Activated T-cell treated with anti-CD3 and anti-CD28 coated beads, Interleukin-2, amount 50 U/mL, for 4 hours (primary cell): Measurements from ENCODE around the gene CPN1. TPM values are rescaled to one million over a fixed set of nuclear protein-coding genes. Genes with fewer than 3 reads are reported as not detected.

Experiments used
- ATAC-seq, 2 donors: fragments of 200-7000 bp; cut with Tn5 transposase; one replicate each; pipeline ENCODE4 v1.10.0; 2021
- DNase-seq: peaks from one replicate; pipeline ENCODE4 v3.0.0-alpha.2; 2020
- H3K27me3 Mint-ChIP-seq: one replicate; pipeline ENCODE4 v1.8.0; 2021; ENCODE audit warnings: low read depth, mixed read lengths
- H3K36me3 Mint-ChIP-seq: one replicate; pipeline ENCODE4 v1.8.0; 2022; ENCODE audit warnings: mixed read lengths; ENCODE audit not compliant: insufficient read depth
- H3K4me1 Mint-ChIP-seq: one replicate; pipeline ENCODE4 v1.8.0; 2021; ENCODE audit warnings: low read depth, mixed read lengths
- H3K4me3 Mint-ChIP-seq: one replicate; pipeline ENCODE4 v1.8.0; 2021; ENCODE audit warnings: mild to moderate bottlenecking, moderate library complexity, mixed read lengths
- H3K9me3 Mint-ChIP-seq: one replicate; pipeline ENCODE4 v1.8.0; 2021; ENCODE audit warnings: mixed read lengths
- total RNA-seq, 3 donors: library from RNA; stranded (reverse); gene quantifications; one replicate each; pipeline ENCODE4 v1.2.1, GENCODE V29; 2021

Gene CPN1
- total RNA-seq, 3 donors from 2014 or later, result not detected

DNA sequence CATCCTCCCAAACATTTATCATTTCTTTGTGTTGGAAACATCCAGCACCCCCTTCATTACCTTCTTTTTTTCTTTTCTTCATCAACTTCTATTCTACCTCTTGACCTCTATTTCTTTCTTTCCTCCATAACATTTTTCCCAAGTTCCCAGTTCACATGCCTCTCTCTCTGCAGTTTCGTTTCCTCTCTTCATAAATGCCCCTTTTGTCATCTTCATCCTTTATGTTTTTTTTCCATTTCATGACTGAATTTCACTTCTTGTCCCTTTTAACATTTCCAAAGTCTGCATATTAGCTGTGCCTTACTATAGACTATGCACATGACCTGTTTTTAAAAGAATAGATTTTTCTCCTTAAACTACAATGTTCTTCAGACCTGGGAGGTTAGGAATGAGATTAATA, 23.7 kb downstream of the CPN1 start:
- Mint-ChIP-seq H3K9me3 (no peaks in the 10 kb centered on the region), H3K4me3 (no peak overlapping the region), H3K4me1 (no peaks in the 10 kb centered on the region), H3K27me3 (peaks cover 17% of the 10 kb centered on the region), H3K36me3 (no peaks in the 10 kb centered on the region)
- ATAC-seq (no peak), DNase-seq (no peak)

- no peak for DNase-seq
- Mint-ChIP-seq H3K4me3 (no peak overlapping the region), H3K36me3 (no peaks in the 10 kb centered on the region), H3K27me3 (peaks cover 10% of the 10 kb centered on the region), H3K9me3 (no peaks in the 10 kb centered on the region), H3K4me1 (no peaks in the 10 kb centered on the region)
- no peak for ATAC-seq
Observed at GRCh38 chr10:100053686-100054460, 27.8 kb downstream of the CPN1 start.

DNA sequence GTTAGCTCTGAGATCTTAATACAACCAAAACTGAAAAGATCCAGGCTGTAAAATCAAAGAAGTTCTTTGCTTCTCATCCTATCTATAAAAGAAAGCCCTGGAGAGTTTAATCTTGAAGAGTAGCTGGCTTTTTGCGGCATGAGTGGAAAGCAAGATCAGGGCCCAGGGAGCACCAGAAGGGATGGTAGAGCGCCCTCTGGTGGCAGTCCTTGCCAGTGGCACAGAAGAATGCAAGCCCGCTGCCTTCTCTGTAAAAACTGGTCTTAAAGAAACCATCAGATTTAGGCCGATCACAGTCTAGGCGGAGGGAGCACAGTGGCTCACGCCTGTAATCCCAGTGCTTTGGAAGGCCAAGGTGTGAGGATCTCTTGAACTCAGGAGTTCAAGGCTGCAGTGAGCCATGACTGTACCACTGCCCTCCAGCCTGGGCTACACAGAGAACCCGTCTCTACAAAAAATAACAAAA, 35.6 kb downstream of the CPN1 start:
- no peaks in the 10 kb centered on the region for H3K36me3 Mint-ChIP-seq
- H3K27me3 Mint-ChIP-seq, result peaks cover 3% of the 10 kb centered on the region
- DNase-seq (peak; percentile 79), ATAC-seq (peak; percentile 64 to 82)
- H3K4me1 Mint-ChIP-seq, result no peaks in the 10 kb centered on the region
- no peak overlapping the region for H3K4me3 Mint-ChIP-seq
- H3K9me3 Mint-ChIP-seq, result no peaks in the 10 kb centered on the region

DNA sequence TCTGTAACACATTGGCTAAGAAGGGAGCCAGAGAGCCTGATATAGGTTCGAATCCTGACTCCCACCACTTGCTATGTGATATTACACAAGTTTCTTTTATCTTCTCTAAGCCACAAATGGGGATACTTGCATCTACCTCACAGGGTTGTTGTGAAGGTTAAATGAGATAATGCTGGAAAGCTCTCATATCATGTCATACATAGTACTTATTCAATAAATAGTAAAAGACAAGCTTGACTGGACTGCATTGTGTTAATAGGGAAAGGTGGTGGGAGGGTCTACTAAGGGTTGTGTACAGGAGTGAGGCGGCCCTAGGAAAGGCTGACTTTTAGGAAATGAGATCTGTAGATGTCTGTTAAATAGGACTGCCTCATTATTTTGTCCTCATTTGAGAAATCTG, 36.1 kb downstream of the CPN1 start:
- no peak overlapping the region for H3K4me3 Mint-ChIP-seq
- H3K9me3 Mint-ChIP-seq, result no peaks in the 10 kb centered on the region
- H3K27me3 Mint-ChIP-seq, result peaks cover 3% of the 10 kb centered on the region
- no peak for DNase-seq
- no peak for ATAC-seq
- no peaks in the 10 kb centered on the region for H3K4me1 Mint-ChIP-seq
- no peaks in the 10 kb centered on the region for H3K36me3 Mint-ChIP-seq

GRCh38 chr10:100043796-100044195, 37.9 kb downstream of the CPN1 start:
- Mint-ChIP-seq H3K27me3 (peaks cover 3% of the 10 kb centered on the region), H3K4me3 (no peak overlapping the region), H3K9me3 (no peaks in the 10 kb centered on the region), H3K36me3 (no peaks in the 10 kb centered on the region), H3K4me1 (no peaks in the 10 kb centered on the region)
- DNase-seq, result no peak
- no peak for ATAC-seq

GRCh38 chr10:100043344-100043743, 38.3 kb downstream of the CPN1 start:
- no peaks in the 10 kb centered on the region for H3K36me3 Mint-ChIP-seq
- H3K4me1 Mint-ChIP-seq, result no peaks in the 10 kb centered on the region
- H3K4me3 Mint-ChIP-seq, result no peak overlapping the region
- no peak for DNase-seq
- peak in 1 of 2 donors; percentile 50 for ATAC-seq
- H3K27me3 Mint-ChIP-seq, result peaks cover 3% of the 10 kb centered on the region
- H3K9me3 Mint-ChIP-seq, result no peaks in the 10 kb centered on the region

DNA sequence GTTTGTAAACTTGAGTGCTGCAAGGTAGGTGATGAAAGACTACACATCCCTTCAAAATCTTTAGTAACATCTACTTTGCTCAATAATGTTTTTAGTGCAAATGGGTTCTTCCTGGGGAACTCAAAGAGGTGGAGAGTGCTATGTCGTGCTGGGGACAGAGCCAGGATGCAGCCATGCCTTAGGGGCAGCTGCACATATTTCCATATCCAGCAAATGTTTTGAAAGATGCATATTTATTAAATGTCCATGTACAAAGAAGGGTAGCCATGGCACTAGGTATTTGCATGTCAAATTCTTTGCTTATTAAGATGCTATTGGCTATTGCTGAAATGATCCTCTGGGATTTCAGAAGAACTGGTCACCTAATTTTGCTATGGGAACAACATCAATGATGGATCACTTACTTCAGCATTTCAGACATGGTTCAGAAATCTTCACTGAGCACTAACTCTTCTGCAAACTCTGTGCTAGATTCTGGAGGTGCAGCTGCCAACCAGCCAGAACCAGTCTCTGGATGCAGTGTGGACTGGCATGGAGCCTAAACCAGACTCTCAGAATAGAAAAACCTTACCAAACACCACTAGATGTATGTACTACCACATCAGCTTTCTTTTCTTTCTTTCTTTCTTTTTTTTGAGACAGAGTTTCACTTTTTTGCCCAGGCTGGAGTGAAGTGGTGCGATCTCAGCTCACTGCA, 40.2 kb downstream of the CPN1 start:
- DNase-seq (no peak), ATAC-seq (no peak)
- Mint-ChIP-seq H3K36me3 (no peaks in the 10 kb centered on the region), H3K27me3 (peaks cover 8% of the 10 kb centered on the region), H3K9me3 (no peaks in the 10 kb centered on the region), H3K4me1 (no peaks in the 10 kb centered on the region), H3K4me3 (no peak overlapping the region)

- Mint-ChIP-seq H3K36me3 (no peaks in the 10 kb centered on the region), H3K27me3 (peaks cover 11% of the 10 kb centered on the region), H3K4me1 (no peaks in the 10 kb centered on the region), H3K9me3 (no peaks in the 10 kb centered on the region), H3K4me3 (no peak overlapping the region)
- DNase-seq (no peak), ATAC-seq (no peak)
Observed at GRCh38 chr10:100038561-100039071, 43.1 kb downstream of the CPN1 start.

GRCh38 chr10:100037758-100038315, 43.8 kb downstream of the CPN1 start:
- Mint-ChIP-seq H3K4me3 (no peak overlapping the region), H3K27me3 (peaks cover 14% of the 10 kb centered on the region)
- ATAC-seq, result no peak

GRCh38 chr10:100036850-100037249, 44.8 kb downstream of the CPN1 start:
- ATAC-seq (no peak), DNase-seq (no peak)
- Mint-ChIP-seq H3K4me3 (no peak overlapping the region), H3K36me3 (no peaks in the 10 kb centered on the region), H3K27me3 (peaks cover 14% of the 10 kb centered on the region), H3K4me1 (no peaks in the 10 kb centered on the region), H3K9me3 (no peaks in the 10 kb centered on the region)

More at GRCh38 chr10:100037758-100038315, 43.8 kb downstream of the CPN1 start:
- DNase-seq, result no peak
- Mint-ChIP-seq H3K9me3 (no peaks in the 10 kb centered on the region), H3K36me3 (no peaks in the 10 kb centered on the region), H3K4me1 (no peaks in the 10 kb centered on the region)

DNA sequence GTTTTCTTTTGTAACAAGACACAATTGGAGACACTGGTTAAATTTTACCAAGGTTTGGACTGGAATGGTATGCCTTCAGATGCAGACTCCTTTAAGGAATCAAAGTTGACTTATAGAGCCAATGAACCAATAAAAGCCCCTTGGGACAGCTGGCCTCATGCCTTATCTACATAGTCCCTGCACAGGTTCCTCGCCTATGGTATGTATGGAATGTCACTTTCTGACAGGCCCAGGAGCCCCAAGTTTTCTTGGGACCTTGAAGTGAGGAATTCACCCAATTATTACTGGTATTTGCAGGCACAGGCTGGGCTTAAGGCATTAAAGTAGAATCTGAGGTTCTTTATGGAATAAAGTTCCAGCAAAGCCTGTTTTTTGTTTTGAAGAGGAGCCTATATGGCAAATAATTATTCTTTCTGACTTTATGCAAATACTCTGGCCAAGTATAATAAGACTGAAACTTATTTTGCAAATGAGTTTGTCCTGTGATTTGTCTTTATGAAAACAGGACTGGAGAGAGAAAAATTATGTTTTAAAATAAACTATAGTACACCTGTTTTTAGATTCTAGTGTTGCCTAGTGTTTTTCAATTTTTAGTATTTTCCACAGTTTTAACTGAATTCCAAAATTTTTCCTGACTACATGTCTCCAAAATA, 47.8 kb downstream of the CPN1 start:
- ATAC-seq, result no peak
- H3K27me3 Mint-ChIP-seq, result peaks cover 13% of the 10 kb centered on the region
- no peaks in the 10 kb centered on the region for H3K4me1 Mint-ChIP-seq
- no peaks in the 10 kb centered on the region for H3K36me3 Mint-ChIP-seq
- no peak overlapping the region for H3K4me3 Mint-ChIP-seq
- no peaks in the 10 kb centered on the region for H3K9me3 Mint-ChIP-seq
- DNase-seq, result no peak

DNA sequence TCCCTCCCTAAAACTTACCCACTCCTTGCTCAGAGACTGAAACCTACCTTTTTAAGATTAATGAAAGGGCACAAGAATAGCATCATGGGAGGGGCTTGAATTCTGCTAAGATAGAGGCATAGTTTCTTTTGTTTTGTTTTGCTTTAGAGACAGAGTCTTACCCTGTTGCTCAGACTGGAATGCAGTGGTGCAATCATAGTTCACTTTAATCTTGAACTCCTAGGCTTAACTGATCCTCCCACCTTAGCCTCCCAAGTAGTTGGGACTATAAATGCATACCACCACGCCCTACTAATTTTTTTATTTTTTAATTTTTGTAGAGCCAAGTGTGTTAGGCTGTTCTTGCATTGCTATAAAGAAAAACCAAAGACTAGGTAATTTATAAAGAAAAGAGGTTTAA, 54.3 kb downstream of the CPN1 start:
- Mint-ChIP-seq H3K4me1 (no peaks in the 10 kb centered on the region), H3K27me3 (peaks cover 4% of the 10 kb centered on the region), H3K4me3 (no peak overlapping the region), H3K9me3 (peaks cover 5% of the 10 kb centered on the region), H3K36me3 (peaks cover 2% of the 10 kb centered on the region)
- ATAC-seq, result no peak
- no peak for DNase-seq

DNA sequence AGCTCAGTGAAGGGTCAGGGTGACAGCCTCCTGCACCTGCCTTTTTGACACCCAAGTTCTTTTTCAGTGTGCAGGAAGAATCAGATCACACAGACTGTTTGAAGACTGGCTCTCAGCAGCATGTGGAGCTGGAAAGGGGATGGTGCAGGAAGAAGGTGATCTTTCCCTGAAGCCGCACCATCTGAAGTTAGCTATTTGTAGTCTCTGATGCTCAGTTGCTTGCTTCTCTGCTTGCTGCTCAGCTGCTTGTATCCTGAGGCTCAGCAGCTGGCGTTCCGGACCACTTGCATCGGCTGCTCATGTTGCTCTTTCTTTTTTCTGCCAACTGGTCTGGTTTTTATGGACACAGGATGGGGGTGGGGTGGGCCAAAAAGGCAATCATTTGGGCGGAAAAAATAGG, 56.1 kb downstream of the CPN1 start:
- peaks cover 7% of the 10 kb centered on the region for H3K27me3 Mint-ChIP-seq
- no peak for DNase-seq
- H3K9me3 Mint-ChIP-seq, result peaks cover 5% of the 10 kb centered on the region
- peaks cover under 1% of the 10 kb centered on the region for H3K4me1 Mint-ChIP-seq
- ATAC-seq, result no peak
- peaks cover 2% of the 10 kb centered on the region for H3K36me3 Mint-ChIP-seq
- H3K4me3 Mint-ChIP-seq, result no peak overlapping the region

DNA sequence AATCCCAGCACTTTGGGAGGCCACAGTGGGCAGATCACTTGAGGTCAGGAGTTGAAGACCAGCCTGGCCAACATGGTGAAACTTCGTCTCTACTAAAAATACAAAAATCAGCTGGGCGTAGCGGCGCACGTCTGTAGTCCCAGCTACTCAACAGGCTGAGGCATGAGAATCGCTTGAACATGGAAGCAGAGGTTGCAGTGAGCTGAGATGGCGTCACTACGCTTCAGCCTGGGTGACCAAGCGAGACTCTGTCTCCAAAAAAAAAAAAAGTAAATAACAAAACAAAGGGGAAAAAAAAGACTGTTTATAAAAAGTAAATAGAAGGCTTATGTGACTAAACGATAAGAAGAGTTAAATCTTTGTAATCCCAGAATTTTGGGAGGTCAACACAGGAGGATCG, 56.9 kb downstream of the CPN1 start:
- H3K36me3 Mint-ChIP-seq, result peaks cover 2% of the 10 kb centered on the region
- no peak overlapping the region for H3K4me3 Mint-ChIP-seq
- ATAC-seq (no peak), DNase-seq (no peak)
- peaks cover 5% of the 10 kb centered on the region for H3K9me3 Mint-ChIP-seq
- peaks cover 5% of the 10 kb centered on the region for H3K4me1 Mint-ChIP-seq
- H3K27me3 Mint-ChIP-seq, result peaks cover 6% of the 10 kb centered on the region
